ENCODE data around the gene NANOS3.

NANOS3 gene

GRCh38 chr19:13926715-13927114, 49.8 kb downstream of the NANOS3 start:
- WGBS (ENCODE audit: insufficient coverage, insufficient read length), result no CpG with 5 or more reads among the region's 8 CpGs
- no peaks in the 10 kb centered on the region for H3K27me3 ChIP-seq (ENCODE audit: control insufficient read depth, insufficient read depth, low read length)
- H3K27ac ChIP-seq (ENCODE audit: low read length), result no peak overlapping the region
- H3K36me3 ChIP-seq (ENCODE audit: control insufficient read depth, insufficient read depth, low read length), result peaks cover 20% of the 10 kb centered on the region
- H3K4me1 ChIP-seq (ENCODE audit: control insufficient read depth, insufficient read depth, low read length), result no peaks in the 10 kb centered on the region
- DNase-seq (ENCODE audit: low read depth, low spot score), result no peak
- no peaks in the 10 kb centered on the region for H3K9me3 ChIP-seq (ENCODE audit: control insufficient read depth, insufficient read depth, low read length)
- H3K4me3 ChIP-seq (ENCODE audit: low read length), result no peak overlapping the region

GRCh38 chr19:13929340-13929739, 52.4 kb downstream of the NANOS3 start:
- H3K27ac ChIP-seq (ENCODE audit: low read length), result no peak overlapping the region
- peaks cover 15% of the 10 kb centered on the region for H3K36me3 ChIP-seq (ENCODE audit: control insufficient read depth, insufficient read depth, low read length)
- H3K4me3 ChIP-seq (ENCODE audit: low read length), result no peak overlapping the region
- no peaks in the 10 kb centered on the region for H3K27me3 ChIP-seq (ENCODE audit: control insufficient read depth, insufficient read depth, low read length)
- no peaks in the 10 kb centered on the region for H3K9me3 ChIP-seq (ENCODE audit: control insufficient read depth, insufficient read depth, low read length)
- DNase-seq (ENCODE audit: low read depth, low spot score), result no peak
- no peaks in the 10 kb centered on the region; the same call in 1 of the 2 replicates for H3K4me1 ChIP-seq (ENCODE audit: control insufficient read depth, insufficient read depth, low read length)
- WGBS (ENCODE audit: insufficient coverage, insufficient read length), result no CpG with 5 or more reads among the region's 12 CpGs

- DNase-seq (ENCODE audit: low read depth, low spot score), result no peak
- H3K36me3 ChIP-seq (ENCODE audit: control insufficient read depth, insufficient read depth, low read length), result peaks cover 15% of the 10 kb centered on the region
- no peaks in the 10 kb centered on the region for H3K9me3 ChIP-seq (ENCODE audit: control insufficient read depth, insufficient read depth, low read length)
- H3K27me3 ChIP-seq (ENCODE audit: control insufficient read depth, insufficient read depth, low read length), result no peaks in the 10 kb centered on the region
- no peak overlapping the region for H3K4me3 ChIP-seq (ENCODE audit: low read length)
- H3K27ac ChIP-seq (ENCODE audit: low read length), result no peak overlapping the region
- H3K4me1 ChIP-seq (ENCODE audit: control insufficient read depth, insufficient read depth, low read length), result no peaks in the 10 kb centered on the region; the same call in 1 of the 2 replicates
- no CpG with 5 or more reads among the region's 17 CpGs for WGBS (ENCODE audit: insufficient coverage, insufficient read length)
Measured at GRCh38 chr19:13929956-13930355, 53.0 kb downstream of the NANOS3 start.
